Measurements from ENCODE around the gene BAIAP2. TPM values are rescaled to one million over a fixed set of nuclear protein-coding genes. Genes with fewer than 3 reads are reported as not detected.

The BAIAP2 gene
- total and polyA plus RNA-seq, 2 of the 13 experiments (the other 11 are each of a cell fraction or from before 2014, with no cell fraction given) = 22.5 to 24.0 TPM

DNA sequence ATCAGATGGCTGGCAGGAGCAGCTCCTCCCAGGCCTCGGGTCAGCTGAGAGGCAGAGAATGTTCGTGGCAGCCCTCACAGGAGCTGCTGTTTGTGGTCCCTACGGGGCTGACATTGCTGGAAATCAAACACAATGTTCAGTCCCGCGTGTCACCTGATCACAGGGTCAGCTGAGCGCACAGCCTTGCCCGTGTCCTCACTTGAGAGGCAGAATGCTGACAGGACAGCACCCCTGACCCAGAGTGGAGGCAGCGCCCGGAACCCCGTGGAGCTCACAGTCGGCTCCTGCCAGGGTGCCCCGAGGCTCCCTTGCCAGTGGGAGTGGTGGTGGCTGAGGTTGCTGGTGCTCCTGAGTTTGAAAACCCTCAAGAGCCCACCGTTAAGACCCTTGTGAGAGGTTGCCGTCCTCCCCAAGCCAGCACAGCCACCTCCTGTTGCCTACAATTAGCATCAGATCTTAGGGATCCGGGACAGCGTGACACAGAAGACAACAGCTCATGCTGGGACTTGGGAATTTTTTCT, 47.0 kb upstream of the BAIAP2 start (continued):
- TF ChIP-seq NCOA1 (CRISPR knock-in tag; IDR thresholded peaks at IDR 0.05) (no peak), FOXP1 (IDR thresholded peaks at IDR 0.05) (no peak), FOXP1 (CRISPR knock-in tag; IDR thresholded peaks at IDR 0.05) (no peak), MTA3 (CRISPR knock-in tag; IDR thresholded peaks at IDR 0.05) (no peak), HDAC2 (CRISPR knock-in tag; IDR thresholded peaks at IDR 0.05) (no peak), TARDBP (CRISPR knock-in tag; IDR thresholded peaks at IDR 0.05) (0 out of 2 replicates have a peak, but pooled peaks have one; percentile 21), ZNF383 (CRISPR knock-in tag; IDR thresholded peaks at IDR 0.05; ENCODE audit: borderline replicate concordance) (no peak), TCF12 (IDR thresholded peaks at IDR 0.05) (no peak), TCF12 (CRISPR knock-in tag; IDR thresholded peaks at IDR 0.05) (no peak), NFIB (CRISPR knock-in tag; IDR thresholded peaks at IDR 0.05; ENCODE audit: borderline replicate concordance) (no peak; the same call in 1 of the 2 replicates), ZIK1 (CRISPR knock-in tag; IDR thresholded peaks at IDR 0.05; ENCODE audit: borderline replicate concordance, low read depth) (no peak), SALL2 (CRISPR knock-in tag; IDR thresholded peaks at IDR 0.05) (no peak), PLRG1 (conservative IDR thresholded peaks at IDR 0.05) (no peak), ZNF883 (CRISPR knock-in tag; IDR thresholded peaks at IDR 0.05; ENCODE audit: not compliant biosample characterization) (peak; percentile 43), ELF3 (CRISPR knock-in tag; IDR thresholded peaks at IDR 0.05) (no peak), MYC (CRISPR knock-in tag; IDR thresholded peaks at IDR 0.05; ENCODE audit: borderline replicate concordance) (0 out of 2 replicates have a peak, but pooled peaks have one; percentile 37), ZZZ3 (CRISPR knock-in tag; IDR thresholded peaks at IDR 0.05; ENCODE audit: borderline replicate concordance) (no peak), RFX5 (IDR thresholded peaks at IDR 0.05; ENCODE audit: low read depth, low read length) (no peak), HNRNPL (IDR thresholded peaks at IDR 0.05; ENCODE audit: low read depth, low read length) (0 out of 2 replicates have a peak, but pooled peaks have one; percentile 49), ZFP36 (IDR thresholded peaks at IDR 0.05; ENCODE audit: borderline replicate concordance, low read depth, low read length, partially characterized antibody) (no peak)
- TF ChIP-seq, protein P1, sequence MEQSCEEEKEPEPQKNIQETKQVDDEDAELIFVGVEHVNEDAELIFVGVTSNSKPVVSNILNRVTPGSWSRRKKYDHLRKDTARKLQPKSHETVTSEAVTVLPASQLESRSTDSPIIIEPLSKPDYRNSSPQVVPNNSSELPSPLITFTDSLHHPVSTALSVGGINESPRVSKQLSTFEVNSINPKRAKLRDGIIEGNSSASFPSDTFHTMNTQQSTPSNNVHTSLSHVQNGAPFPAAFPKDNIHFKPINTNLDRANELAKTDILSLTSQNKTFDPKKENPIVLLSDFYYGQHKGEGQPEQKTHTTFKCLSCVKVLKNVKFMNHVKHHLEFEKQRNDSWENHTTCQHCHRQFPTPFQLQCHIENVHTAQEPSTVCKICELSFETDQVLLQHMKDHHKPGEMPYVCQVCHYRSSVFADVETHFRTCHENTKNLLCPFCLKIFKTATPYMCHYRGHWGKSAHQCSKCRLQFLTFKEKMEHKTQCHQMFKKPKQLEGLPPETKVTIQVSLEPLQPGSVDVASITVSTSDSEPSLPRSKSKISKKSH (CRISPR knock-in tag; IDR thresholded peaks at IDR 0.05; ENCODE audit: borderline replicate concordance) = peak; percentile 94
- TF ChIP-seq, protein P2, sequence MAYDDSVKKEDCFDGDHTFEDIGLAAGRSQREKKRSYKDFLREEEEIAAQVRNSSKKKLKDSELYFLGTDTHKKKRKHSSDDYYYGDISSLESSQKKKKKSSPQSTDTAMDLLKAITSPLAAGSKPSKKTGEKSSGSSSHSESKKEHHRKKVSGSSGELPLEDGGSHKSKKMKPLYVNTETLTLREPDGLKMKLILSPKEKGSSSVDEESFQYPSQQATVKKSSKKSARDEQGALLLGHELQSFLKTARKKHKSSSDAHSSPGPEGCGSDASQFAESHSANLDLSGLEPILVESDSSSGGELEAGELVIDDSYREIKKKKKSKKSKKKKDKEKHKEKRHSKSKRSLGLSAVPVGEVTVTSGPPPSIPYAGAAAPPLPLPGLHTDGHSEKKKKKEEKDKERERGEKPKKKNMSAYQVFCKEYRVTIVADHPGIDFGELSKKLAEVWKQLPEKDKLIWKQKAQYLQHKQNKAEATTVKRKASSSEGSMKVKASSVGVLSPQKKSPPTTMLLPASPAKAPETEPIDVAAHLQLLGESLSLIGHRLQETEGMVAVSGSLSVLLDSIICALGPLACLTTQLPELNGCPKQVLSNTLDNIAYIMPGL (CRISPR knock-in tag; IDR thresholded peaks at IDR 0.05; ENCODE audit: borderline replicate concordance in 1 of 2, low read depth in 1 of 2) = no peak
- TF ChIP-seq, protein P3, sequence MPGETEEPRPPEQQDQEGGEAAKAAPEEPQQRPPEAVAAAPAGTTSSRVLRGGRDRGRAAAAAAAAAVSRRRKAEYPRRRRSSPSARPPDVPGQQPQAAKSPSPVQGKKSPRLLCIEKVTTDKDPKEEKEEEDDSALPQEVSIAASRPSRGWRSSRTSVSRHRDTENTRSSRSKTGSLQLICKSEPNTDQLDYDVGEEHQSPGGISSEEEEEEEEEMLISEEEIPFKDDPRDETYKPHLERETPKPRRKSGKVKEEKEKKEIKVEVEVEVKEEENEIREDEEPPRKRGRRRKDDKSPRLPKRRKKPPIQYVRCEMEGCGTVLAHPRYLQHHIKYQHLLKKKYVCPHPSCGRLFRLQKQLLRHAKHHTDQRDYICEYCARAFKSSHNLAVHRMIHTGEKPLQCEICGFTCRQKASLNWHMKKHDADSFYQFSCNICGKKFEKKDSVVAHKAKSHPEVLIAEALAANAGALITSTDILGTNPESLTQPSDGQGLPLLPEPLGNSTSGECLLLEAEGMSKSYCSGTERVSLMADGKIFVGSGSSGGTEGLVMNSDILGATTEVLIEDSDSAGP (CRISPR knock-in tag; IDR thresholded peaks at IDR 0.05; ENCODE audit: borderline replicate concordance) = 0 out of 2 replicates have a peak, but pooled peaks have one; percentile 33
- TF ChIP-seq, protein P4, sequence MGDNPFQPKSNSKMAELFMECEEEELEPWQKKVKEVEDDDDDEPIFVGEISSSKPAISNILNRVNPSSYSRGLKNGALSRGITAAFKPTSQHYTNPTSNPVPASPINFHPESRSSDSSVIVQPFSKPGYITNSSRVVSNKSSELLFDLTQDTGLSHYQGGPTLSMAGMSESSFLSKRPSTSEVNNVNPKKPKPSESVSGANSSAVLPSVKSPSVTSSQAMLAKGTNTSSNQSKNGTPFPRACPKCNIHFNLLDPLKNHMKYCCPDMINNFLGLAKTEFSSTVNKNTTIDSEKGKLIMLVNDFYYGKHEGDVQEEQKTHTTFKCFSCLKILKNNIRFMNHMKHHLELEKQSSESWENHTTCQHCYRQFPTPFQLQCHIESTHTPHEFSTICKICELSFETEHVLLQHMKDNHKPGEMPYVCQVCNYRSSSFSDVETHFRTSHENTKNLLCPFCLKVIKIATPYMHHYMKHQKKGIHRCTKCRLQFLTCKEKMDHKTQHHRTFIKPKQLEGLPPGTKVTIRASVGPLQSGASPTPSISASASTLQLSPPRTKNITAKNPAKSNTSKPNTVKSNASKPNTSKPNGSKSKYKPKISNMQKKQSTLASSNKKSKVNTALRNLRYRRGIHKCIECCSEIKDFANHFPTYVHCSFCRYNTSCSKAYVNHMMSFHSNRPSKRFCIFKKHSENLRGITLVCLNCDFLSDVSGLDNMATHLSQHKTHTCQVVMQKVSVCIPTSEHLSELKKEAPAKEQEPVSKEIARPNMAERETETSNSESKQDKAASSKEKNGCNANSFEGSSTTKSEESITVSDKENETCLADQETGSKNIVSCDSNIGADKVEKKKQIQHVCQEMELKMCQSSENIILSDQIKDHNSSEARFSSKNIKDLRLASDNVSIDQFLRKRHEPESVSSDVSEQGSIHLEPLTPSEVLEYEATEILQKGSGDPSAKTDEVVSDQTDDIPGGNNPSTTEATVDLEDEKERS (CRISPR knock-in tag; IDR thresholded peaks at IDR 0.05) = no peak
